Measurements from ENCODE around the gene LRP1-AS. TPM values are rescaled to one million over a fixed set of nuclear protein-coding genes. Genes with fewer than 3 reads are reported as not detected.

The LRP1-AS gene
- total RNA-seq, 1 donor from 2014 or later = not detected

DNA sequence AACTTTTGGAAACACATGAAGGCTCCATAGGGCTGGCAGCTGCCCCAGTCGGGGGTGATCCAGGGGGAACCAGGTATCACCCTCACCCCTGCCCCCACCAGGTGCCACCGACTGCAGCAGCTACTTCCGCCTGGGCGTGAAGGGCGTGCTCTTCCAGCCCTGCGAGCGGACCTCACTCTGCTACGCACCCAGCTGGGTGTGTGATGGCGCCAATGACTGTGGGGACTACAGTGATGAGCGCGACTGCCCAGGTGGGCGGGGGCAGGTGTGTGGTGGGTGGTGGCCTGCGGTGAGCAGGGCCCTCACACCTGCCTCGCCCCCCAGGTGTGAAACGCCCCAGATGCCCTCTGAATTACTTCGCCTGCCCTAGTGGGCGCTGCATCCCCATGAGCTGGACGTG lies 46.8 kb upstream of the LRP1-AS start:
- no peaks in the 10 kb centered on the region for H3K4me1 ChIP-seq (ENCODE audit: insufficient read depth, low read length)
- H3K27me3 ChIP-seq (ENCODE audit: insufficient read depth, low read length) = no peaks in the 10 kb centered on the region
- Mint-ChIP-seq H3K36me3 (ENCODE audit: low read depth, unreplicated experiment) (peaks cover 28% of the 10 kb centered on the region), H3K4me3 (ENCODE audit: unreplicated experiment) (no peak overlapping the region), H3K4me1 (ENCODE audit: low read depth, unreplicated experiment) (no peaks in the 10 kb centered on the region), H3K27ac (ENCODE audit: unreplicated experiment) (no peak overlapping the region), H3K27me3 (ENCODE audit: low read depth, unreplicated experiment) (no peaks in the 10 kb centered on the region), H3K9me3 (ENCODE audit: unreplicated experiment) (no peaks in the 10 kb centered on the region)
- H4K20me1 ChIP-seq (ENCODE audit: insufficient read depth, low read length) = peaks cover 66% of the 10 kb centered on the region
- no peak for TF ChIP-seq EZH2 (IDR thresholded peaks at IDR 0.05; ENCODE audit: insufficient read depth, low read length)
- TF ChIP-seq, protein P1, sequence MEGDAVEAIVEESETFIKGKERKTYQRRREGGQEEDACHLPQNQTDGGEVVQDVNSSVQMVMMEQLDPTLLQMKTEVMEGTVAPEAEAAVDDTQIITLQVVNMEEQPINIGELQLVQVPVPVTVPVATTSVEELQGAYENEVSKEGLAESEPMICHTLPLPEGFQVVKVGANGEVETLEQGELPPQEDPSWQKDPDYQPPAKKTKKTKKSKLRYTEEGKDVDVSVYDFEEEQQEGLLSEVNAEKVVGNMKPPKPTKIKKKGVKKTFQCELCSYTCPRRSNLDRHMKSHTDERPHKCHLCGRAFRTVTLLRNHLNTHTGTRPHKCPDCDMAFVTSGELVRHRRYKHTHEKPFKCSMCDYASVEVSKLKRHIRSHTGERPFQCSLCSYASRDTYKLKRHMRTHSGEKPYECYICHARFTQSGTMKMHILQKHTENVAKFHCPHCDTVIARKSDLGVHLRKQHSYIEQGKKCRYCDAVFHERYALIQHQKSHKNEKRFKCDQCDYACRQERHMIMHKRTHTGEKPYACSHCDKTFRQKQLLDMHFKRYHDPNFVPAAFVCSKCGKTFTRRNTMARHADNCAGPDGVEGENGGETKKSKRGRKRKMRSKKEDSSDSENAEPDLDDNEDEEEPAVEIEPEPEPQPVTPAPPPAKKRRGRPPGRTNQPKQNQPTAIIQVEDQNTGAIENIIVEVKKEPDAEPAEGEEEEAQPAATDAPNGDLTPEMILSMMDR (IDR thresholded peaks at IDR 0.05; ENCODE audit: insufficient read depth, low read depth, low read length) = no peak
- no peak overlapping the region for H3K4me3 ChIP-seq (ENCODE audit: insufficient read depth, low read depth, low read length)
- no peak overlapping the region for H2AFZ ChIP-seq (ENCODE audit: low read depth, low read length)
- H3K9me3 ChIP-seq (ENCODE audit: insufficient read depth, low read depth, low read length) = no peaks in the 10 kb centered on the region
- no peak overlapping the region for H3K27ac ChIP-seq (ENCODE audit: low read depth, low read length)
- H3K79me2 ChIP-seq (ENCODE audit: insufficient read depth, low read length) = no peaks in the 10 kb centered on the region
- FAIRE-seq (no peak), DNase-seq (ENCODE audit: low read depth) (no peak)
- peaks cover 34% of the 10 kb centered on the region for H3K36me3 ChIP-seq (ENCODE audit: insufficient read depth, low read length)
- H3K9ac ChIP-seq (ENCODE audit: low read length) = no peak overlapping the region
- no peak overlapping the region for H3K4me2 ChIP-seq (ENCODE audit: low read length)

DNA sequence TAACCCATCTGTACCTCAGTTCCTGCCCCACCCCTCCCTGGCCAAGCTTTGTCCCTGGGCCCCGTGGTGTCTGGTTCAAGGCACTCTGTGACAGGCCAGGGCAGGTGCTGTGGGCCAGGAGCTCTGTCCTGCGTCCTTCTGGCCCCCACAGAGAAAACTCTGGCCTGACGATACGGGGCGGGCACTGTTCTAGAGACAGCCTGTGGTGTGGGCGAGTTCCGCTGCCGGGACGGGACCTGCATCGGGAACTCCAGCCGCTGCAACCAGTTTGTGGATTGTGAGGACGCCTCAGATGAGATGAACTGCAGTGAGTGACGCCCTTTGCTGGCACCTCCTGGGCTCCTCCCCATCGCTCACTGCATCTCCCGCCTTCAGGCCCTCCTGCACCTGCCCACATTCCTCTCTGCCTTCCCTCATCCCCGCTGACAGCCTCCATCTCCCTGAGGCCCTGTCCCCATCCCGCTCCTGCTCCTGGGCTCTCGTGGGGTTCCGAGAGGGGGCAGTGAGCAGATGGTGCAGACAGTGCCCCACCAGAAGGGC lies 46.4 kb upstream of the LRP1-AS start:
- Histone ChIP-seq H3K4me1 (ENCODE audit: insufficient read depth, low read length) (no peaks in the 10 kb centered on the region), H3K9ac (ENCODE audit: low read length) (no peak overlapping the region), H3K79me2 (ENCODE audit: insufficient read depth, low read length) (no peaks in the 10 kb centered on the region), H4K20me1 (ENCODE audit: insufficient read depth, low read length) (peaks cover 62% of the 10 kb centered on the region), H2AFZ (ENCODE audit: low read depth, low read length) (no peak overlapping the region), H3K27ac (ENCODE audit: low read depth, low read length) (no peak overlapping the region), H3K4me2 (ENCODE audit: low read length) (no peak overlapping the region), H3K9me3 (ENCODE audit: insufficient read depth, low read depth, low read length) (no peaks in the 10 kb centered on the region), H3K4me3 (ENCODE audit: insufficient read depth, low read depth, low read length) (no peak overlapping the region), H3K27me3 (ENCODE audit: insufficient read depth, low read length) (no peaks in the 10 kb centered on the region), H3K36me3 (ENCODE audit: insufficient read depth, low read length) (peaks cover 34% of the 10 kb centered on the region)
- Mint-ChIP-seq H3K27me3 (ENCODE audit: low read depth, unreplicated experiment) (no peaks in the 10 kb centered on the region), H3K27ac (ENCODE audit: unreplicated experiment) (no peak overlapping the region), H3K4me3 (ENCODE audit: unreplicated experiment) (no peak overlapping the region), H3K9me3 (ENCODE audit: unreplicated experiment) (no peaks in the 10 kb centered on the region), H3K4me1 (ENCODE audit: low read depth, unreplicated experiment) (no peaks in the 10 kb centered on the region), H3K36me3 (ENCODE audit: low read depth, unreplicated experiment) (peaks cover 29% of the 10 kb centered on the region)
- TF ChIP-seq, protein P1 (IDR thresholded peaks at IDR 0.05; ENCODE audit: insufficient read depth, low read depth, low read length) = no peak
- TF ChIP-seq EZH2 (IDR thresholded peaks at IDR 0.05; ENCODE audit: insufficient read depth, low read length) = no peak
- no peak for DNase-seq (ENCODE audit: low read depth)
- no peak for FAIRE-seq

DNA sequence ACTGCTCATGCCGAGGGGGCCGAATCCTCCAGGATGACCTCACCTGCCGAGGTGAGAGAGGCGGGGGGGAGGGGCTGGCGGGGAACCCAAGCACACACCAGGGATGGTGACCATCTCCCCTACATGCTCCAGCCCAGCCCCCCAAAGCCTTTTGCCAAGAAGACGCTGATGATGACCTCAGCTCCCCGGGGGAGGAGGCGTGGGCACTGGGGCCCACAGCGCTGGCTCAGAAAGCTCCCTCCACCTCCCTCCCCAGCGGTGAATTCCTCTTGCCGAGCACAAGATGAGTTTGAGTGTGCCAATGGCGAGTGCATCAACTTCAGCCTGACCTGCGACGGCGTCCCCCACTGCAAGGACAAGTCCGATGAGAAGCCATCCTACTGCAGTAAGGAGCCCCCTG lies 45.5 kb upstream of the LRP1-AS start:
- H3K9me3 ChIP-seq (ENCODE audit: insufficient read depth, low read depth, low read length) = no peaks in the 10 kb centered on the region
- peaks cover 40% of the 10 kb centered on the region for H3K36me3 ChIP-seq (ENCODE audit: insufficient read depth, low read length)
- H3K36me3 Mint-ChIP-seq (ENCODE audit: low read depth, unreplicated experiment) = peaks cover 32% of the 10 kb centered on the region
- H3K27me3 ChIP-seq (ENCODE audit: insufficient read depth, low read length) = no peaks in the 10 kb centered on the region
- H3K4me1 Mint-ChIP-seq (ENCODE audit: low read depth, unreplicated experiment) = no peaks in the 10 kb centered on the region
- H3K4me3 ChIP-seq (ENCODE audit: insufficient read depth, low read depth, low read length) = no peak overlapping the region
- no peak overlapping the region for H2AFZ ChIP-seq (ENCODE audit: low read depth, low read length)
- H3K4me3 Mint-ChIP-seq (ENCODE audit: unreplicated experiment) = no peak overlapping the region
- H3K27me3 Mint-ChIP-seq (ENCODE audit: low read depth, unreplicated experiment) = no peaks in the 10 kb centered on the region
- H3K27ac ChIP-seq (ENCODE audit: low read depth, low read length) = no peak overlapping the region
- FAIRE-seq (no peak), DNase-seq (ENCODE audit: low read depth) (no peak)
- H3K9ac ChIP-seq (ENCODE audit: low read length) = no peak overlapping the region
- H3K4me2 ChIP-seq (ENCODE audit: low read length) = no peak overlapping the region
- H3K9me3 Mint-ChIP-seq (ENCODE audit: unreplicated experiment) = no peaks in the 10 kb centered on the region
- H3K79me2 ChIP-seq (ENCODE audit: insufficient read depth, low read length) = no peaks in the 10 kb centered on the region
- H3K4me1 ChIP-seq (ENCODE audit: insufficient read depth, low read length) = no peaks in the 10 kb centered on the region
- TF ChIP-seq EZH2 (IDR thresholded peaks at IDR 0.05; ENCODE audit: insufficient read depth, low read length) = no peak
- TF ChIP-seq, protein P1 (IDR thresholded peaks at IDR 0.05; ENCODE audit: insufficient read depth, low read depth, low read length) = no peak
- no peak overlapping the region for H3K27ac Mint-ChIP-seq (ENCODE audit: unreplicated experiment)
- peaks cover 62% of the 10 kb centered on the region for H4K20me1 ChIP-seq (ENCODE audit: insufficient read depth, low read length)
